SH-SY5Y (cell line): ENCODE measurements around the gene MARCKSL1.

Experiments
- GATA2 ChIP-seq: IDR thresholded peaks from 2 replicates; pipeline ENCODE4 v1.6.1; 2011; ENCODE audit warnings: mild to moderate bottlenecking, low read depth, low read length
- GATA3 ChIP-seq: IDR thresholded peaks from 2 replicates; pipeline ENCODE4 v1.6.1; 2011; ENCODE audit warnings: low read depth, mild to moderate bottlenecking, low read length, moderate library complexity

DNA sequence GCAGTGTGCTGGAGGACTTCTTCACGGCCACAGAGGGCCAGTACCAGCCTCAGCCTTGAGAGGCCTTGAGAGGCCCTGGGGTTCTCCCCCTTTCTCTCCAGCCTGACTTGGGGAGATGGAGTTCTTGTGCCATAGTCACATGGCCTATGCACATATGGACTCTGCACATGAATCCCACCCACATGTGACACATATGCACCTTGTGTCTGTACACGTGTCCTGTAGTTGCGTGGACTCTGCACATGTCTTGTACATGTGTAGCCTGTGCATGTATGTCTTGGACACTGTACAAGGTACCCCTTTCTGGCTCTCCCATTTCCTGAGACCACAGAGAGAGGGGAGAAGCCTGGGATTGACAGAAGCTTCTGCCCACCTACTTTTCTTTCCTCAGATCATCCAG is 50.4 kb downstream of the MARCKSL1 start:
- TF ChIP-seq GATA3 = no peak
- TF ChIP-seq GATA2 = no peak
